Panc1 (cell line): Measurements from ENCODE around the gene POLR3E. TPM values are rescaled to one million over a fixed set of nuclear protein-coding genes. Genes with fewer than 3 reads are reported as not detected.

ENCODE experiments used
- ATAC-seq: fragments of 200-7000 bp; cut with Tn5 transposase; 2 replicates; pipeline ENCODE4 v1.9.1; 2020; ENCODE audit warnings: mild to moderate bottlenecking, moderate library complexity
- BruUV-seq: library from RNA; stranded (reverse); fragments of 400-500 nt; replicated peaks from 2 replicates; lab custom pipeline; 2021; lab: Mats Ljungman, UMichigan
- CTCF ChIA-PET: fragments of 300-600 bp; sonication (Branson Sonifier 250); formaldehyde crosslinking; loops from one replicate; lab custom pipeline; 2022; ENCODE audit warnings: antibody characterized with exemption; lab: Charles Lee
- POLR2A ChIA-PET: fragments of 300-600 bp; sonication (Branson Sonifier 250); formaldehyde crosslinking; loops from one replicate; lab custom pipeline; 2022; ENCODE audit warnings: antibody characterized with exemption; lab: Charles Lee
- DNase-seq: peaks from one replicate; pipeline ENCODE4 v3.0.0-alpha.2; 2010; ENCODE audit warnings: low read depth, low spot score
- H3K27ac ChIP-seq: 2 replicates; pipeline ENCODE4 v1.5.1; 2011; ENCODE audit warnings: mild to moderate bottlenecking, low read length, inconsistent platforms
- H3K27me3 ChIP-seq: fragments of 200-500 bp; sonication (Bioruptor generic); 2 replicates; pipeline ENCODE4 v1.6.0; 2014; ENCODE audit warnings: low read length, inconsistent platforms; ENCODE audit not compliant: control insufficient read depth, insufficient read depth
- H3K36me3 ChIP-seq: fragments of 200-500 bp; sonication (Bioruptor generic); 2 replicates; pipeline ENCODE4 v1.5.1; 2014; ENCODE audit warnings: inconsistent platforms, mild to moderate bottlenecking, low read length, moderate library complexity; ENCODE audit not compliant: control insufficient read depth, insufficient read depth
- H3K4me1 ChIP-seq: 2 replicates; pipeline ENCODE4 v1.5.1; 2011; ENCODE audit warnings: inconsistent platforms, mild to moderate bottlenecking, low read length, moderate library complexity; ENCODE audit not compliant: control insufficient read depth, insufficient read depth
- H3K4me3 ChIP-seq, 2 experiments: 2 replicates each; pipeline ENCODE4 v1.5.1; 2011 to 2012; ENCODE audit warnings: low read depth in 2 of 2, low read length in 2 of 2, mild to moderate bottlenecking in 2 of 2, inconsistent platforms in 1 of 2, moderate library complexity in 1 of 2
- H3K9me3 ChIP-seq: fragments of 200-500 bp; sonication (Bioruptor generic); 2 replicates; pipeline ENCODE4 v1.5.1; 2014; ENCODE audit warnings: low read depth, mild to moderate bottlenecking, inconsistent platforms, low read length, moderate library complexity; ENCODE audit not compliant: control insufficient read depth, insufficient read depth
- CTCF ChIP-seq: fragments of 450-650 bp; IDR thresholded peaks from 2 replicates; pipeline ENCODE4 v1.5.1; 2017; ENCODE audit warnings: mild to moderate bottlenecking
- POLR2AphosphoS5 ChIP-seq: IDR thresholded peaks from 2 replicates; pipeline ENCODE4 v1.6.1; 2012; ENCODE audit warnings: mild to moderate bottlenecking, low read depth, low read length, moderate library complexity
- SIN3A ChIP-seq: IDR thresholded peaks from 2 replicates; pipeline ENCODE4 v1.6.1; 2012; ENCODE audit warnings: low read depth, mild to moderate bottlenecking, low read length, moderate library complexity, borderline replicate concordance; ENCODE audit not compliant: insufficient read depth
- TCF7L2 ChIP-seq: IDR thresholded peaks from 2 replicates; pipeline ENCODE4 v1.6.1; 2011; ENCODE audit warnings: mild to moderate bottlenecking, low read depth, low read length, inconsistent platforms
- in situ Hi-C: cut with HindIII; loops from 2 replicates; pipeline ENCODE4 v1.10.0; 2016; ENCODE audit warnings: low sequenced_read_pairs, low pct_unique_long_range_greater_than_20kb
- intact Hi-C: fragments of 100-400 bp; cut with micrococcal nuclease; formaldehyde crosslinking; loops from one replicate; pipeline ENCODE4 v1.10.0; 2022; ENCODE audit not compliant: unreplicated experiment
- total RNA-seq: library from RNA; stranded (reverse); gene quantifications from one replicate; pipeline ENCODE4 v1.2.1, GENCODE V29; 2021; ENCODE audit not compliant: unreplicated experiment
- TF ChIP-seq, protein P1 (sequence below), 2 experiments: IDR thresholded peaks; 2 replicates each; pipeline ENCODE4 v1.6.1; 2011 to 2012; ENCODE audit warnings: low read depth in 2 of 2, control low read depth in 1 of 2, low read length in 1 of 2, mild to moderate bottlenecking in 1 of 2, moderate library complexity in 1 of 2; ENCODE audit not compliant: insufficient read depth in 1 of 2

POLR3E gene
- total RNA-seq, 1 experiment from 2014 or later, result 45.2 TPM

GRCh38 chr16:22255335-22255734 lies 41.9 kb upstream of the POLR3E start:
- Histone ChIP-seq H3K4me3 (no peak overlapping the region), H3K27me3 (no peaks in the 10 kb centered on the region), H3K9me3 (peaks cover 3% of the 10 kb centered on the region; the same call in 1 of the 2 replicates), H3K4me1 (no peaks in the 10 kb centered on the region), H3K36me3 (peaks cover 7% of the 10 kb centered on the region; the same call in 1 of the 2 replicates), H3K27ac (no peak overlapping the region)
- BruUV-seq, result no TSS peak
- DNase-seq (no peak), ATAC-seq (no peak)
- intact Hi-C loops, result no loop called here
- ChIA-PET POLR2A (no interaction called here), CTCF (no interaction called here)
- TF ChIP-seq CTCF (no peak), SIN3A (no peak), POLR2AphosphoS5 (no peak), TCF7L2 (no peak)
- TF ChIP-seq, protein P1, sequence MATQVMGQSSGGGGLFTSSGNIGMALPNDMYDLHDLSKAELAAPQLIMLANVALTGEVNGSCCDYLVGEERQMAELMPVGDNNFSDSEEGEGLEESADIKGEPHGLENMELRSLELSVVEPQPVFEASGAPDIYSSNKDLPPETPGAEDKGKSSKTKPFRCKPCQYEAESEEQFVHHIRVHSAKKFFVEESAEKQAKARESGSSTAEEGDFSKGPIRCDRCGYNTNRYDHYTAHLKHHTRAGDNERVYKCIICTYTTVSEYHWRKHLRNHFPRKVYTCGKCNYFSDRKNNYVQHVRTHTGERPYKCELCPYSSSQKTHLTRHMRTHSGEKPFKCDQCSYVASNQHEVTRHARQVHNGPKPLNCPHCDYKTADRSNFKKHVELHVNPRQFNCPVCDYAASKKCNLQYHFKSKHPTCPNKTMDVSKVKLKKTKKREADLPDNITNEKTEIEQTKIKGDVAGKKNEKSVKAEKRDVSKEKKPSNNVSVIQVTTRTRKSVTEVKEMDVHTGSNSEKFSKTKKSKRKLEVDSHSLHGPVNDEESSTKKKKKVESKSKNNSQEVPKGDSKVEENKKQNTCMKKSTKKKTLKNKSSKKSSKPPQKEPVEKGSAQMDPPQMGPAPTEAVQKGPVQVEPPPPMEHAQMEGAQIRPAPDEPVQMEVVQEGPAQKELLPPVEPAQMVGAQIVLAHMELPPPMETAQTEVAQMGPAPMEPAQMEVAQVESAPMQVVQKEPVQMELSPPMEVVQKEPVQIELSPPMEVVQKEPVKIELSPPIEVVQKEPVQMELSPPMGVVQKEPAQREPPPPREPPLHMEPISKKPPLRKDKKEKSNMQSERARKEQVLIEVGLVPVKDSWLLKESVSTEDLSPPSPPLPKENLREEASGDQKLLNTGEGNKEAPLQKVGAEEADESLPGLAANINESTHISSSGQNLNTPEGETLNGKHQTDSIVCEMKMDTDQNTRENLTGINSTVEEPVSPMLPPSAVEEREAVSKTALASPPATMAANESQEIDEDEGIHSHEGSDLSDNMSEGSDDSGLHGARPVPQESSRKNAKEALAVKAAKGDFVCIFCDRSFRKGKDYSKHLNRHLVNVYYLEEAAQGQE (IDR thresholded peaks at IDR 0.05; ENCODE audit: insufficient read depth in 1 of 2, low read depth in 2 of 2, low read length in 1 of 2), result no peak
- in situ Hi-C loops, result no loop called here

DNA sequence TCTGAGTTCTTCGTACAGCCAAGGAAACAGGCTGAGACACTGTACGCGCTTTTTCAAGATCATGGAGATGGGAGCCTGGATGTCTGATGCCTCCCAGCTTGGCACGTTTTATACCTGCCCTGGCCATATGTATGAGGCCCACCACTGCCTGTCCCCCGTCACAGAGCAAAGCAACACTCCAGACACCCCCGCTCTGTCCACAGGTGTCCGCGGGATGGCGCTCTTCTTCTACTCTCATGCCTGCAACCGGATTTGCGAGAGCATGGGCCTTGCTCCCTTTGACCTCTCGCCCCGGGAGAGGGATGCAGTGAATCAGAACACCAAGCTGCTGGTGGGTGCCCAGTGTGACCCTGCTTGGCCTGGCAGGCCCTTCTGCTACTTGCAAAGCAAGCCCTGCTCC lies 39.8 kb upstream of the POLR3E start:
- H3K4me1 ChIP-seq, result no peaks in the 10 kb centered on the region
- ChIA-PET CTCF (no interaction called here), POLR2A (no interaction called here)
- no peak for DNase-seq
- no peak overlapping the region for H3K27ac ChIP-seq
- peaks cover 4% of the 10 kb centered on the region; the same call in 1 of the 2 replicates for H3K9me3 ChIP-seq
- intact Hi-C loops (no loop called here), in situ Hi-C loops (no loop called here)
- no peak for ATAC-seq
- TF ChIP-seq, protein P1 (IDR thresholded peaks at IDR 0.05; ENCODE audit: insufficient read depth in 1 of 2, low read depth in 2 of 2, low read length in 1 of 2), result no peak
- no peak for TF ChIP-seq CTCF
- no TSS peak for BruUV-seq
- H3K4me3 ChIP-seq, result no peak overlapping the region
- peaks cover 7% of the 10 kb centered on the region; the same call in 1 of the 2 replicates for H3K36me3 ChIP-seq
- H3K27me3 ChIP-seq, result no peaks in the 10 kb centered on the region
